ENCODE data around the gene ZFR2.

ZFR2 gene

DNA sequence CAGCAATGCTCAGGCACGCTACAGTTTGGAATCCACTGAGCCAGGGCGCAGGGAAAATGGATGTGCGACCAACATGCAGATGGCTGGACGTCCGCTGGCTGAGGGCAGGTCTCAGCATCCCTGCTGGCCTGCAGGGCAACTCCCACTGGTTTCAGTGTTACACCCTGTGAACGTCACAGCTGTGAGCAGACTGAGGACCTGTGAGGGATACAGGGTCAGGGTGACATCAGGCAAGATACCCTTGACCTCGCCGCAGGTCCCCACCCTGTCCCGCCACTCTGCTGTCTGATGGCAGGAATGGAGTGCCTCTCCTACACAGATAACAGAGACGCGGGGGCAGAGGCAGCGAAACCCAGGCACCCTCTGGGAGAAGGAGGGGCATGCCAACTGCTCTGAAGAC lies 19.1 kb downstream of the ZFR2 start:
- DNase-seq (ENCODE audit: low read depth): no peak
- TF ChIP-seq, protein P1, sequence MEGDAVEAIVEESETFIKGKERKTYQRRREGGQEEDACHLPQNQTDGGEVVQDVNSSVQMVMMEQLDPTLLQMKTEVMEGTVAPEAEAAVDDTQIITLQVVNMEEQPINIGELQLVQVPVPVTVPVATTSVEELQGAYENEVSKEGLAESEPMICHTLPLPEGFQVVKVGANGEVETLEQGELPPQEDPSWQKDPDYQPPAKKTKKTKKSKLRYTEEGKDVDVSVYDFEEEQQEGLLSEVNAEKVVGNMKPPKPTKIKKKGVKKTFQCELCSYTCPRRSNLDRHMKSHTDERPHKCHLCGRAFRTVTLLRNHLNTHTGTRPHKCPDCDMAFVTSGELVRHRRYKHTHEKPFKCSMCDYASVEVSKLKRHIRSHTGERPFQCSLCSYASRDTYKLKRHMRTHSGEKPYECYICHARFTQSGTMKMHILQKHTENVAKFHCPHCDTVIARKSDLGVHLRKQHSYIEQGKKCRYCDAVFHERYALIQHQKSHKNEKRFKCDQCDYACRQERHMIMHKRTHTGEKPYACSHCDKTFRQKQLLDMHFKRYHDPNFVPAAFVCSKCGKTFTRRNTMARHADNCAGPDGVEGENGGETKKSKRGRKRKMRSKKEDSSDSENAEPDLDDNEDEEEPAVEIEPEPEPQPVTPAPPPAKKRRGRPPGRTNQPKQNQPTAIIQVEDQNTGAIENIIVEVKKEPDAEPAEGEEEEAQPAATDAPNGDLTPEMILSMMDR (conservative IDR thresholded peaks at IDR 0.05; ENCODE audit: low read depth, low read length): no peak
- H3K4me3 ChIP-seq (ENCODE audit: low read depth, low read length): no peak overlapping the region

DNA sequence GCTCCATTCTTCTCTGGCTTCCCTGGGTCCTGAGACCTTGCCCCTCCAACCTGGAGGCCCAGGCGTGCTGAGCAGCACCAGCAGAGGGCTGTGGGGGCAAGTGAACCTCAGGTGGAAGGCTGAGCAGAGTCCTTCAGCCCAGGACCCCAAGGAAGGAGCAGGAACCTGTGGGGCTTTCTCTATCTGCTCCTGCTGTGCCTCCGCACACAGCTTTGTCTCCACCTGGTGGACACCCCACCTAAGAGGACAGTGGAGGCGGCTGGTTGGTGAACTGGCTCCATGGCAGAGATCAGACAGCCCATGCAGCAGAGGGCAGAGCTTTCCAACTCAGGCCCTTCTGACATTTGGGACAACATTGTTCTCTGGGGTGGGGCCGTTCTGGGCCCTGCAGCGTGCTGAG lies 19.7 kb downstream of the ZFR2 start:
- TF ChIP-seq, protein P1 (conservative IDR thresholded peaks at IDR 0.05; ENCODE audit: low read depth, low read length): peak; percentile 47

DNA sequence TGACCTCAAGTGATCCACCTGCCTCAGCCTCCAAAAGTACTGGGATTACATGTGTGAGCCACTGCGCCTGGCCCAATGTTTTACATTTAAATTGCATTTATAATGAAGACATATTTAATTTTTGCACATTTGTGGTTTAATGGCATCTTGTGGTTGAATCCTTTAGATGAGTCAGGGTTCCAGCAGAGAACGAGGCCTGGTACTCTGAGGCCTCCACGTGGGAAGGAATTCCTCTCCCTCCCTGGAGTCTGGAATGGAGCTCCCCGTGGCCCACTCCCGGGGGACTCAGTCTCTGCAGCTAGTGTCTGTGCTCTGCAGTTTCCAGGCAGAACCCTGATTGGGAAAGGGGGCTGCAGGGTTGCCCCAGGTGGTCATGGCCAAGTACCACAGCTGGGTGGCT lies 24.2 kb downstream of the ZFR2 start:
- no peak overlapping the region for H3K4me3 ChIP-seq (ENCODE audit: low read depth, low read length)
- DNase-seq (ENCODE audit: low read depth): peak; percentile 78
- TF ChIP-seq, protein P1 (conservative IDR thresholded peaks at IDR 0.05; ENCODE audit: low read depth, low read length): no peak

More for the DNA sequence above, 19.7 kb downstream of the ZFR2 start:
- H3K4me3 ChIP-seq (ENCODE audit: low read depth, low read length): no peak overlapping the region
- DNase-seq (ENCODE audit: low read depth): peak; percentile 23

DNA sequence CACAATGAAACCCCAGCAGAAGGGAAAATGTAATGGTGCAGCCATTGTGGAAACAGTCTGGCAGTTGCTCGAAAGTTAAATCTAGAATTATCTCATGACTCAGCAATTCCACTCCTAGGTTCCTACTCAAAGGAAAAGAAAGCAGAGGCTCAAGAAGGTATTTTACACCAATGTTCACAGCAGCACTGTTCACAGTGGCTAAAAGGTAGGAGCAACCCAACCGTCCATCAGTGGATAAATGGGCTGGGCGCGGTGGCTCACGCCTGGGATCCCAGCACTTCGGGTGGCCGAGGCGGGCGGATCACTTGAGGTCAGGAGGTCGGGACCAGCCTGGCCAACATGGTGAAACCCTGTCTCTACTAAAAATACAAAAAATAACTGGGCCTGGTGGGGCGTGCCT lies 25.9 kb downstream of the ZFR2 start:
- TF ChIP-seq, protein P1 (conservative IDR thresholded peaks at IDR 0.05; ENCODE audit: low read depth, low read length): no peak

DNA sequence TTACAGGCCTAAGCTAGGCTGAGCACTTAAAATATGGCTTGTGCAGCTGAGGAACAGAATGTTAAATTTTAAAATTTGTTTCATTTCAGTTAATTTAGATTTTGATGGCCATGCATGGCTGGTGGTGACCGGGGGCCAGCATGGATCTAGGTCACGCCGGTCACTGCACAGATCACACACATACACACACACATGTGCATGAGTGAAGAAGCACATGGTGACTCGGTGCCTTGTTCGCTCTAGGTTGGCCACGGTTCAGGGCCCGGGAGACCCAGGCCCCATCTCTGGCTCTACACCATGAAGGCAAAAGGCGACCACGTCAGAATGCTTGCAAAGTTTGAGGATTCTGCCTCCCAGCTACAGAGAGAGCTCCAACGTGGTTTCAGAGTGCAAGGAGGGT lies 28.0 kb downstream of the ZFR2 start:
- DNase-seq (ENCODE audit: low read depth): no peak
- TF ChIP-seq, protein P1 (conservative IDR thresholded peaks at IDR 0.05; ENCODE audit: low read depth, low read length): no peak
- H3K4me3 ChIP-seq (ENCODE audit: low read depth, low read length): no peak overlapping the region

More for the DNA sequence above, 25.9 kb downstream of the ZFR2 start:
- no peak for DNase-seq (ENCODE audit: low read depth)
- H3K4me3 ChIP-seq (ENCODE audit: low read depth, low read length): no peak overlapping the region

DNA sequence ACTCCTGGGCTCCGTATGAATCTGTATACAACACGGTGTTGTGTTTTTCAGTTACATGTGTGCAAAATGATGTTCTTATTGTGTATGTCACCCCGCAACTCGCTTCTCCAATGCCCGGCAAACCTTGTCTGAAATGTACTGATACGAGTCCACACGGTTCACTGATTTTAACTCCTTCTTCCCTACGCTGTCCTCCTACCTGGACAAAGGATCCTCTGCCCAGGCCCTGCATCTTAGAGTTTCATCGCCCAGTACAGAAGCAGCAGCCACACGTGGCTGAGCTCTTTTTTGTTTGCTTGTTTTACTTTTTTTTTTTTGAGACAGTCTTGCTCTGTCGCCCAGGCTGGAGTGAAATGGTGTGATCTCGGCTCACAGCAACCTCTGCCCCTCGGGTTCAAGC lies 28.9 kb downstream of the ZFR2 start:
- TF ChIP-seq, protein P1 (conservative IDR thresholded peaks at IDR 0.05; ENCODE audit: low read depth, low read length): no peak
- H3K4me3 ChIP-seq (ENCODE audit: low read depth, low read length): no peak overlapping the region
- DNase-seq (ENCODE audit: low read depth): no peak

DNA sequence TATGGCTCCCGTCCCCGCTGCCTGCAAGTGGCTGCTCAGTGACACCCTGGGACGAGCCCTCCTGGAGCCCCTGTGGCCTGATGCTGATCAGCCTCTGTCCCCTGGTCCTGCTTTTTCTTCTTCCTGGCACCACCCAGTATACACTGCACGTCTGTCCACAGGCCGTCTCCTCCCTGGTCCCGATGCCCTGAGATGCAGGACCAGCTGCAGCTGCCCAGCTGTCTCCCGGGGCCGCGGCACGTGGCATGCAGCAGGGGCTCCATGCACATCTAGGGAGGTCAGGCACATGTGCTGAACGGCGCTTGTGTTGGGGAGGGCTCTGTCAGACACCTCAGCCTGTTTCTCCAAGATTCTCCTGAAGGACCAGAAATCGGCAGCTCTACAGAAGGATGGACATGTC lies 30.2 kb downstream of the ZFR2 start:
- DNase-seq (ENCODE audit: low read depth): no peak
- no peak overlapping the region for H3K4me3 ChIP-seq (ENCODE audit: low read depth, low read length)
- TF ChIP-seq, protein P1 (conservative IDR thresholded peaks at IDR 0.05; ENCODE audit: low read depth, low read length): no peak
